ENCODE measurements around the gene LSM5.
"Not testable (repeated sequence)": the region's sequence is repeated elsewhere in the genome, so short reads cannot be mapped to it uniquely, and the experiment has no call there.

The LSM5 gene

GRCh38 chr7:32479574-32480200 is 10.5 kb downstream of the LSM5 start:
- H3K4me3 ChIP-seq (ENCODE audit: low read length): no peak overlapping the region
- DNase-seq (ENCODE audit: low read depth): peak; percentile 73
- peak; percentile 96 for TF ChIP-seq CTCF (IDR thresholded peaks at IDR 0.05; ENCODE audit: insufficient read depth, low read depth, low read length, missing control alignments)

DNA sequence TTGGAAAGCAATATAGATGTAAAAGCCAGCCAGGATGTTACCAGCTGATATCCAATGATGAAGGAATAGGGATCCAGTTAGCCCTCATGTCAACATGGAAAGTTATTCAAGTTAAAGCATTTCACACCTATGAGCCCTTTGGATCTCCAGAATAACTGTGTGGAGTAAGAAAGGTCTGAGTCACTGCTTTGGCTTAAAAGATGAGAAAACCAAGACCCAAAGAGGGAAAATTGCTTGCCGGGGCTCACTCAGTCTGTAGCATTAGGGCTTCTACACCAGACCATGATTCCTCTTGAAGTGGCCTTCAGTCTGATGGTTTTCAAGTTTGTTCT is 12.6 kb downstream of the LSM5 start:
- peak; percentile 32 for DNase-seq (ENCODE audit: low read depth)
- H3K4me3 ChIP-seq (ENCODE audit: low read length): no peak overlapping the region
- TF ChIP-seq CTCF (IDR thresholded peaks at IDR 0.05; ENCODE audit: insufficient read depth, low read depth, low read length, missing control alignments): peak; percentile 1

GRCh38 chr7:32476816-32477648 is 13.1 kb downstream of the LSM5 start:
- no peak overlapping the region for H3K4me3 ChIP-seq (ENCODE audit: low read length)
- DNase-seq (ENCODE audit: low read depth): peak; percentile 94
- peak; percentile 1 for TF ChIP-seq CTCF (IDR thresholded peaks at IDR 0.05; ENCODE audit: insufficient read depth, low read depth, low read length, missing control alignments)

GRCh38 chr7:32474008-32474407 is 16.2 kb downstream of the LSM5 start:
- no peak overlapping the region for H3K4me3 ChIP-seq (ENCODE audit: low read length)
- no peak for TF ChIP-seq CTCF (IDR thresholded peaks at IDR 0.05; ENCODE audit: insufficient read depth, low read depth, low read length, missing control alignments)
- DNase-seq (ENCODE audit: low read depth): no peak

- TF ChIP-seq CTCF (IDR thresholded peaks at IDR 0.05; ENCODE audit: insufficient read depth, low read depth, low read length, missing control alignments): no peak
- DNase-seq (ENCODE audit: low read depth): no peak
- H3K4me3 ChIP-seq (ENCODE audit: low read length): no peak overlapping the region
Observed at GRCh38 chr7:32472015-32472414, 18.2 kb downstream of the LSM5 start.

DNA sequence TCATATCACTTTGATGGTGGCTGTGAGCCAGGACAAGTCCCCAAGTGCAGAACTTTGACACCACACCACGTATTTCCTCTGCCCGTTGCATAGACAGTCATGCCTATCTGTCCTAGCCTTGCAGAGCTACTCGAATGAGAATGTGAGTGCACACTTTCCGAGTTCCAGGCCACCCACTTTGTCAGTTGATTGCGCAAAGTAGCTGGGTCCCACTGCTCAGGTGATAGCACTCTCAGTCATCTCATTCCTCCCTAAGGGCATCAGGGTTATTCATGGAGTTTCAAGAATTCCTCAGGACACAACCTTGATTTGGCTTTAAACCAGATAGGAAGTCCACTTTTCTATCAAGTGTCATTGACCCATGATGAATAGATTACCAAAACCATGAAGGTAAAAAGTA is 19.3 kb downstream of the LSM5 start:
- no peak for TF ChIP-seq CTCF (IDR thresholded peaks at IDR 0.05; ENCODE audit: insufficient read depth, low read depth, low read length, missing control alignments)
- peak; percentile 65 for DNase-seq (ENCODE audit: low read depth)
- no peak overlapping the region for H3K4me3 ChIP-seq (ENCODE audit: low read length)

- H3K4me3 ChIP-seq (ENCODE audit: low read length); DNase-seq (ENCODE audit: low read depth): not testable (repeated sequence)
Observed at GRCh38 chr7:32470004-32470403, 20.2 kb downstream of the LSM5 start.

DNA sequence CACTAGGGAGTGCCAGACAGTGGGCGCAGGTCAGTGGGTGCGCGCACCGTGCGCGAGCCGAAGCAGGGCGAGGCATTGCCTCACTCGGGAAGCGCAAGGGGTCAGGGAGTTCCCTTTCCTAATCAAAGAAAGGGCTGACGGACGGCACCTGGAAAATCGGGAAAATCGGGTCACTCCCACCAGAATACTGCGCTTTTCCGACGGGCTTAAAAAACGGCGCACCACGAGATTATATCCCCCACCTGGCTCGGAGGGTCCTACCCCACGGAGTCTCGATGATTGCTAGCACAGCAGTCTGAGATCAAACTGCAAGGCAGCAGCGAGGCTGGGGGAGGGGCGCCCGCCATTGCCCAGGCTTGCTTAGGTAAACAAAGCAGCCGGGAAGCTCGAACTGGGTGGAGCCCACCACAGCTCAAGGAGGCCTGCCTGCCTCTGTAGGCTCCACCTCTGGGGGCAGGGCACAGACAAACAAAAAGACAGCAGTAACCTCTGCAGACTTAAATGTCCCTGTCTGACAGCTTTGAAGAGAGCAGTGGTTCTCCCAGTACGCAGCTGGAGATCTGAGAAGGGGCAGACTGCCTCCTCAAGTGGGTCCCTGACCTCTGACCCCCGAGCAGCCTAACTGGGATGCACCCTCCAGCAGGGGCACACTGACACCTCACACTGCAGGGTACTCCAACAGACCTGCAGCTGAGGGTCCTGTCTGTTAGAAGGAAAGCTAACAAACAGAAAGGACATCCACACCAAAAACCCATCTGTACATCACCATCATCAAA is 25.4 kb downstream of the LSM5 start:
- H3K4me3 ChIP-seq (ENCODE audit: low read length); DNase-seq (ENCODE audit: low read depth): not testable (repeated sequence)
